Measurements from ENCODE around the gene SDHAF3.

DNA sequence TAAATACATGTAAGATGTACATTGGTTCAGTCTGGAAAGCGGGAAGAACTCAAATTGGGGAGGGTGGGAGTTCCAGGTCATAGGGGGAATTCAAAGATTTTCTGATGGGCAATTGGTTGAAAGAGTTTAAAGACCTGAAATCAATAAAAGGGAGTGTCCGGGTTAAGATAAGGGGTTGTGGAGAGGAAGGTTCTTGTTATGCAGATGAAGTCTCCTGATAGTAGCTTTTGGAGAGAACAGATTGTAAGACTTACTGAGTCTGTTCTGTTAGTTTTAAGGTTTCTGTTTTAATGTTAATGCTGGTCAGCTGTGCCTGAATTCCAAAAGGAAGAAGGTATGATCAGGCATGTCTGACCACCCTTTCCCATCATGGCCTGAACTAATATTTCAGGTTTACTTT, 48.8 kb downstream of the SDHAF3 start:
- TF ChIP-seq, protein P1, sequence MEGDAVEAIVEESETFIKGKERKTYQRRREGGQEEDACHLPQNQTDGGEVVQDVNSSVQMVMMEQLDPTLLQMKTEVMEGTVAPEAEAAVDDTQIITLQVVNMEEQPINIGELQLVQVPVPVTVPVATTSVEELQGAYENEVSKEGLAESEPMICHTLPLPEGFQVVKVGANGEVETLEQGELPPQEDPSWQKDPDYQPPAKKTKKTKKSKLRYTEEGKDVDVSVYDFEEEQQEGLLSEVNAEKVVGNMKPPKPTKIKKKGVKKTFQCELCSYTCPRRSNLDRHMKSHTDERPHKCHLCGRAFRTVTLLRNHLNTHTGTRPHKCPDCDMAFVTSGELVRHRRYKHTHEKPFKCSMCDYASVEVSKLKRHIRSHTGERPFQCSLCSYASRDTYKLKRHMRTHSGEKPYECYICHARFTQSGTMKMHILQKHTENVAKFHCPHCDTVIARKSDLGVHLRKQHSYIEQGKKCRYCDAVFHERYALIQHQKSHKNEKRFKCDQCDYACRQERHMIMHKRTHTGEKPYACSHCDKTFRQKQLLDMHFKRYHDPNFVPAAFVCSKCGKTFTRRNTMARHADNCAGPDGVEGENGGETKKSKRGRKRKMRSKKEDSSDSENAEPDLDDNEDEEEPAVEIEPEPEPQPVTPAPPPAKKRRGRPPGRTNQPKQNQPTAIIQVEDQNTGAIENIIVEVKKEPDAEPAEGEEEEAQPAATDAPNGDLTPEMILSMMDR (IDR thresholded peaks at IDR 0.05): no peak
- no peak for TF ChIP-seq POLR2A (IDR thresholded peaks at IDR 0.05)
- TF ChIP-seq EP300 (IDR thresholded peaks at IDR 0.05): no peak

Measured in tibial nerve (tissue), 4 donors.